Measurements from ENCODE around the gene FCAR.
"Not testable (repeated sequence)": the region's sequence is repeated elsewhere in the genome, so short reads cannot be mapped to it uniquely, and the experiment has no call there.

The FCAR gene

DNA sequence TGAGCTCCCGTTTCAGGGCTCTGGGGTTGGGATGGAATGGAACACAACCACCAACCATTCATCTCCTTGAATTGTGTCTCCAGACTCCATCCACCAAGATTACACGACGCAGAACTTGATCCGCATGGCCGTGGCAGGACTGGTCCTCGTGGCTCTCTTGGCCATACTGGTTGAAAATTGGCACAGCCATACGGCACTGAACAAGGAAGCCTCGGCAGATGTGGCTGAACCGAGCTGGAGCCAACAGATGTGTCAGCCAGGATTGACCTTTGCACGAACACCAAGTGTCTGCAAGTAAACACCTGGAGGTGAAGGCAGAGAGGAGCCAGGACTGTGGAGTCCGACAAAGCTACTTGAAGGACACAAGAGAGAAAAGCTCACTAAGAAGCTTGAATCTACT lies 15.5 kb downstream of the FCAR start:
- H3K4me3 ChIP-seq (ENCODE audit: low read length) = no peak overlapping the region
- TF ChIP-seq, protein P1, sequence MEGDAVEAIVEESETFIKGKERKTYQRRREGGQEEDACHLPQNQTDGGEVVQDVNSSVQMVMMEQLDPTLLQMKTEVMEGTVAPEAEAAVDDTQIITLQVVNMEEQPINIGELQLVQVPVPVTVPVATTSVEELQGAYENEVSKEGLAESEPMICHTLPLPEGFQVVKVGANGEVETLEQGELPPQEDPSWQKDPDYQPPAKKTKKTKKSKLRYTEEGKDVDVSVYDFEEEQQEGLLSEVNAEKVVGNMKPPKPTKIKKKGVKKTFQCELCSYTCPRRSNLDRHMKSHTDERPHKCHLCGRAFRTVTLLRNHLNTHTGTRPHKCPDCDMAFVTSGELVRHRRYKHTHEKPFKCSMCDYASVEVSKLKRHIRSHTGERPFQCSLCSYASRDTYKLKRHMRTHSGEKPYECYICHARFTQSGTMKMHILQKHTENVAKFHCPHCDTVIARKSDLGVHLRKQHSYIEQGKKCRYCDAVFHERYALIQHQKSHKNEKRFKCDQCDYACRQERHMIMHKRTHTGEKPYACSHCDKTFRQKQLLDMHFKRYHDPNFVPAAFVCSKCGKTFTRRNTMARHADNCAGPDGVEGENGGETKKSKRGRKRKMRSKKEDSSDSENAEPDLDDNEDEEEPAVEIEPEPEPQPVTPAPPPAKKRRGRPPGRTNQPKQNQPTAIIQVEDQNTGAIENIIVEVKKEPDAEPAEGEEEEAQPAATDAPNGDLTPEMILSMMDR (conservative IDR thresholded peaks at IDR 0.05; ENCODE audit: low read depth, low read length) = no peak
- no peak for DNase-seq (ENCODE audit: low read depth)

DNA sequence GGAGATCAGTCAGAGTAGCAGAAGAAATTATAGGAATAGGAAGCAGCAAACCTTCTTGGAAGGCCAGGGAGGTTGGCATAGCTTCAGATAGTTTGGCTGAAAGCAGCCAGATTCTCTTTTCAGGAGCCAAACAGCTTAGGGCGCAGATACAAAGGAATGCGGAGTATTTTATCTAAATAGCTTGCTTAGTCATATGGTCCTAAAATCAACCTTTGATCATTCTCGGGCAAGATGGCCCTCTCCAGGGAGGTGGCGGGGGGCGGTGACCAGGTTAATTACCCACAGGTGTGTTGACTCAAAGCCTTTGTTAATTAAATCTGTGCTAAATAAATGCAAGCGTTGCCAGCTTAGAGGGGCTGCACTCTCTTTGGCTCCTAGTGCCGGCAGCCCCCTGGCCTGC lies 19.4 kb downstream of the FCAR start:
- no peak overlapping the region for H3K4me3 ChIP-seq (ENCODE audit: low read length)
- TF ChIP-seq, protein P1 (conservative IDR thresholded peaks at IDR 0.05; ENCODE audit: low read depth, low read length) = no peak
- DNase-seq (ENCODE audit: low read depth) = no peak

DNA sequence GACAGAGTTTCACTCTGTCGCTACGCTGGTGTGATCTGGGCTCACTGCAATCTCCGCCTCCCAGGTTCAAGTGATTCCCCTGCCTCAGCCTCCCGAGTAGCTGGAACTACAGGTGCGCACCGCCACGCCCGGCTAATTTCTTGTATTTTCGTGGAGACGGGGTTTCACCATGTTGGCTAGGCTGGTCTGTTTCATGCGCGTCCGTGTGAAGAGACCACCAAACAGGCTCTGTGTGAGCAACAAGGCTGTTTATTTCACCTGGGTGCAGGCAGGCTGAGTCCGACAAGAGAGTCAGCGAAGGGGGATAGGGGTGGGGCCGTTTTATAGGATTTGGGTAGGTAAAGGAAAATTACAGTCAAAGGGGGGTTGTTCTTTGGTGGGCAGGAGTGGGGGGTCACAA lies 20.1 kb downstream of the FCAR start:
- not testable (repeated sequence) for H3K4me3 ChIP-seq (ENCODE audit: low read length); DNase-seq (ENCODE audit: low read depth)

GRCh38 chr19:54896036-54896435 lies 22.0 kb downstream of the FCAR start:
- TF ChIP-seq, protein P1 (conservative IDR thresholded peaks at IDR 0.05; ENCODE audit: low read depth, low read length) = no peak
- DNase-seq (ENCODE audit: low read depth) = no peak
- H3K4me3 ChIP-seq (ENCODE audit: low read length) = no peak overlapping the region

DNA sequence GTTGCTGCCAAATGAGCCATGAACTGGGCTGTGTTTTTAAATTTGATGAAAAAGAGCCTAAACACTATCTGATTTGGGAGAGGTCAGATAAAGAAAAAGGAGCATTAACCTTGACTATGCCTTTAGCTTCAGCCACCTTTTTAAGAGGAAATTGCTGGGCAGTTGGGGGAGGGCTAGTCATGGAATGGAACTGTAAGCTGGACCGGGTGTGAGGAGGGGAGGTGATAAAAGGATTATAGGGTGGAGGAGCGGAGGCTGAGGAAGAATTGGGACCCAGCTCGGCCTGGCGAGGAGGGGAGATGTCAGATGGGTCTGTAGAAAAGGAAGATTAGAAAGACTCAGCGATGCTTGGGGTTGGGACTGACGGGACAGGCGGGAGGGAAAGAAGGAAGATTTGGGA lies 24.6 kb downstream of the FCAR start:
- DNase-seq (ENCODE audit: low read depth); H3K4me3 ChIP-seq (ENCODE audit: low read length): not testable (repeated sequence)

DNA sequence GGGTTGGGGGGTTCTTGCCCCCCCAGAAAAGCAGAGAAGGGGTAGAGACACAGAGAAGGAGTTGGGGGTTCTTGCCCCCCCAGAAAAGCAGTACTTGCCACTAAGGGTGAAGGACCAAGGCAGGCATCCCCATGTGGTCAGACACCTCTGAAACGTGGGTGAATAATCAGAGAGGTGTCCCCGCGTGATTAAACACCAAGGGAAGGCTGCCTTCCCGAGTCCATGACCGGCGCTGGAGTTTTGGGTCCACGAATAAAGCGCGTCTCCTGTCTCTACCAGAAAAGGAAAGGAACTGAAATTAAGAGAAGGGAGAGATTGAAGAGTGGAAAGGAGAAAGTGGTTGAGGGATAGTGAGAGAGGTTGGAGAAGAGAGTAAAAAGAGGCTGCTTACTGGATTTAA lies 25.6 kb downstream of the FCAR start:
- H3K4me3 ChIP-seq (ENCODE audit: low read length) = not testable (repeated sequence)

DNA sequence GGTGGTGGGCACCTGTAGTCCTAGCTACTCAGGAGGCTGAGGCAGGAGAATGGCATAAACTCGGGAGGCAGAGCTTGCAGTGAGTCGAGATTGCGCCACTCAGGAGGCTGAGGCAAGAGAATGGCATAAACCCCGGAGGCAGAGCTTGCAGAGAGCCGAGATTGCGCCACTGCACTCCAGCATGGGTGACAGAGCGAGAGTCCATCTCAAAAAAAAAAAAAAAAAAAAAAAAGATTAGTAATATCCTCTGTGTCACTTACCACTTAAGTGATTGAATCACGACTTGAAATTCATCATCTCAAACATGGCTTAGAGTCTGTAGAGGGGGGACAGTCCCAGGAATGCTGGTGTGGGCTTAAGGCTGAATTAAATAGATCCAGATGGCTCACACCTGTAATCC lies 27.1 kb downstream of the FCAR start:
- DNase-seq (ENCODE audit: low read depth); H3K4me3 ChIP-seq (ENCODE audit: low read length): not testable (repeated sequence)

More for the DNA sequence above, 25.6 kb downstream of the FCAR start:
- not testable (repeated sequence) for DNase-seq (ENCODE audit: low read depth)

DNA sequence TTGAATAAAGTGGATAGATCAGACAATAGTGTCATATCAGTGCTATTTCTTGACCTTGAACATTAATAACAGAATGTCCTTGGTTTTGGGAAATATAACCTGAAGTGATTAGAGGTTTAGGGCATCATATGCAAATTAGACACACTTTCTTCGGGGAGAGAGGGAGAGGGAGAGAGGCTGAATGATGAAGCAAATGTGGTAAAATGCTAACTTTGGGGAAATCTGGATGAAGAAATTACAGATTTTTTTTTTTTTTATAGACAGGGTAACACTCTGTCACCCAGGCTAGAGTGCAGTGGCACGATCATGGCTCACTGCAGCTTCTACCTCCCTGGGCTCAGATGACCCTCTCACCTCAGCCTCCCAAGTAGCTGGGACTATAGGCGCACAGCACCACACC lies 28.0 kb downstream of the FCAR start:
- TF ChIP-seq, protein P1 (conservative IDR thresholded peaks at IDR 0.05; ENCODE audit: low read depth, low read length) = no peak
- DNase-seq (ENCODE audit: low read depth) = no peak

DNA sequence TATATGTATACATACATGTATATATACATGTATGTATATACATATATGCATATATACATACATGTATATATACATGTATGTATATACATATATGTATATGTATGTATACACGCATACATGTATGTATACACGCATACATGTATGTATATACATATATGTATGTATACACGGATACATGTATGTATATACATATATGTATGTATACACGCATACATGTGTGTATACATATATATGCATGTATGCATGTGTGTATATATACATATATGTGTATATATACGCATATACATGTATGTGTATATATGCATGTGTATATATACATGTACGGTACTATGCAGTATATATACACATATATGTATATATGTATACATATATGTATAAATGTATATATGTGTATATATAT lies 29.3 kb downstream of the FCAR start:
- TF ChIP-seq, protein P1 (conservative IDR thresholded peaks at IDR 0.05; ENCODE audit: low read depth, low read length) = no peak
- no peak for DNase-seq (ENCODE audit: low read depth)
- no peak overlapping the region for H3K4me3 ChIP-seq (ENCODE audit: low read length)

More for the DNA sequence above, 28.0 kb downstream of the FCAR start:
- H3K4me3 ChIP-seq (ENCODE audit: low read length) = no peak overlapping the region

- not testable (repeated sequence) for H3K4me3 ChIP-seq (ENCODE audit: low read length); DNase-seq (ENCODE audit: low read depth)
Observed at GRCh38 chr19:54904261-54904660, 30.2 kb downstream of the FCAR start.

Measured in retinal pigment epithelial cell (primary cell).